ENCODE results near the gene SKA1.
"Not testable (repeated sequence)": the region's sequence is repeated elsewhere in the genome, so short reads cannot be mapped to it uniquely, and the experiment has no call there.

The SKA1 gene

DNA sequence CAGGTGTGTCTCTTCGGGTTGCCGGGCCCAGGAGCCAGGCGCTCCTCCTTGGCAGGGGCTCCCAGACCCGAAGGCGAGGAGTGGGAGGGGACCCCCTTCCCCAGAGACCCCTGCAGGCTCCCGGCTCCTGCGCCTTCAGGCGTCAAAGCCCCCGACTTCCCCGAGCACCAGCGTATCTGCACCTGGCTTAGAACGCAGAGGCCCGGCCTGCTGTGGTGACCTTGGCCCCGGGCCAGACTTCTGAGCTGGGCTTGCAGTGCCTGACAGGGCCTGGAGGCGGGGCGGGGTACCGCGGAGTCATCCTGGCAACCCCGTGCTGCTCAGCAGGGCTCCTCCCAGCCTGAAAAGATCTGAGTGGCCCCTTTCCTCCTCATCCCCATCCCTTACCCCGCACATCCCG is 27.0 kb downstream of the SKA1 start:
- Histone ChIP-seq H3K27me3 (ENCODE audit: insufficient read depth, poor library complexity, severe bottlenecking) (peaks cover 18% of the 10 kb centered on the region), H3K4me3 (replicated peaks; ENCODE audit: insufficient read depth, low read length) (no peak overlapping the region), H3K27ac (replicated peaks) (no peak overlapping the region)
- no peak for TF ChIP-seq GABPA (IDR thresholded peaks at IDR 0.05; ENCODE audit: low read depth)
- TF ChIP-seq SPI1 (IDR thresholded peaks at IDR 0.05; ENCODE audit: borderline replicate concordance, low read depth): no peak
- TF ChIP-seq, protein P1, sequence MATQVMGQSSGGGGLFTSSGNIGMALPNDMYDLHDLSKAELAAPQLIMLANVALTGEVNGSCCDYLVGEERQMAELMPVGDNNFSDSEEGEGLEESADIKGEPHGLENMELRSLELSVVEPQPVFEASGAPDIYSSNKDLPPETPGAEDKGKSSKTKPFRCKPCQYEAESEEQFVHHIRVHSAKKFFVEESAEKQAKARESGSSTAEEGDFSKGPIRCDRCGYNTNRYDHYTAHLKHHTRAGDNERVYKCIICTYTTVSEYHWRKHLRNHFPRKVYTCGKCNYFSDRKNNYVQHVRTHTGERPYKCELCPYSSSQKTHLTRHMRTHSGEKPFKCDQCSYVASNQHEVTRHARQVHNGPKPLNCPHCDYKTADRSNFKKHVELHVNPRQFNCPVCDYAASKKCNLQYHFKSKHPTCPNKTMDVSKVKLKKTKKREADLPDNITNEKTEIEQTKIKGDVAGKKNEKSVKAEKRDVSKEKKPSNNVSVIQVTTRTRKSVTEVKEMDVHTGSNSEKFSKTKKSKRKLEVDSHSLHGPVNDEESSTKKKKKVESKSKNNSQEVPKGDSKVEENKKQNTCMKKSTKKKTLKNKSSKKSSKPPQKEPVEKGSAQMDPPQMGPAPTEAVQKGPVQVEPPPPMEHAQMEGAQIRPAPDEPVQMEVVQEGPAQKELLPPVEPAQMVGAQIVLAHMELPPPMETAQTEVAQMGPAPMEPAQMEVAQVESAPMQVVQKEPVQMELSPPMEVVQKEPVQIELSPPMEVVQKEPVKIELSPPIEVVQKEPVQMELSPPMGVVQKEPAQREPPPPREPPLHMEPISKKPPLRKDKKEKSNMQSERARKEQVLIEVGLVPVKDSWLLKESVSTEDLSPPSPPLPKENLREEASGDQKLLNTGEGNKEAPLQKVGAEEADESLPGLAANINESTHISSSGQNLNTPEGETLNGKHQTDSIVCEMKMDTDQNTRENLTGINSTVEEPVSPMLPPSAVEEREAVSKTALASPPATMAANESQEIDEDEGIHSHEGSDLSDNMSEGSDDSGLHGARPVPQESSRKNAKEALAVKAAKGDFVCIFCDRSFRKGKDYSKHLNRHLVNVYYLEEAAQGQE (IDR thresholded peaks at IDR 0.05; ENCODE audit: insufficient replicate concordance, low read depth): no peak
- TF ChIP-seq POLR2AphosphoS5 (IDR thresholded peaks at IDR 0.05; ENCODE audit: low read depth): no peak
- TF ChIP-seq, protein P2, sequence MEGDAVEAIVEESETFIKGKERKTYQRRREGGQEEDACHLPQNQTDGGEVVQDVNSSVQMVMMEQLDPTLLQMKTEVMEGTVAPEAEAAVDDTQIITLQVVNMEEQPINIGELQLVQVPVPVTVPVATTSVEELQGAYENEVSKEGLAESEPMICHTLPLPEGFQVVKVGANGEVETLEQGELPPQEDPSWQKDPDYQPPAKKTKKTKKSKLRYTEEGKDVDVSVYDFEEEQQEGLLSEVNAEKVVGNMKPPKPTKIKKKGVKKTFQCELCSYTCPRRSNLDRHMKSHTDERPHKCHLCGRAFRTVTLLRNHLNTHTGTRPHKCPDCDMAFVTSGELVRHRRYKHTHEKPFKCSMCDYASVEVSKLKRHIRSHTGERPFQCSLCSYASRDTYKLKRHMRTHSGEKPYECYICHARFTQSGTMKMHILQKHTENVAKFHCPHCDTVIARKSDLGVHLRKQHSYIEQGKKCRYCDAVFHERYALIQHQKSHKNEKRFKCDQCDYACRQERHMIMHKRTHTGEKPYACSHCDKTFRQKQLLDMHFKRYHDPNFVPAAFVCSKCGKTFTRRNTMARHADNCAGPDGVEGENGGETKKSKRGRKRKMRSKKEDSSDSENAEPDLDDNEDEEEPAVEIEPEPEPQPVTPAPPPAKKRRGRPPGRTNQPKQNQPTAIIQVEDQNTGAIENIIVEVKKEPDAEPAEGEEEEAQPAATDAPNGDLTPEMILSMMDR (IDR thresholded peaks at IDR 0.05; ENCODE audit: insufficient read depth, low read length): no peak
- DNase-seq (ENCODE audit: low read depth in 1 of 2, low spot score in 1 of 2): no peak

DNA sequence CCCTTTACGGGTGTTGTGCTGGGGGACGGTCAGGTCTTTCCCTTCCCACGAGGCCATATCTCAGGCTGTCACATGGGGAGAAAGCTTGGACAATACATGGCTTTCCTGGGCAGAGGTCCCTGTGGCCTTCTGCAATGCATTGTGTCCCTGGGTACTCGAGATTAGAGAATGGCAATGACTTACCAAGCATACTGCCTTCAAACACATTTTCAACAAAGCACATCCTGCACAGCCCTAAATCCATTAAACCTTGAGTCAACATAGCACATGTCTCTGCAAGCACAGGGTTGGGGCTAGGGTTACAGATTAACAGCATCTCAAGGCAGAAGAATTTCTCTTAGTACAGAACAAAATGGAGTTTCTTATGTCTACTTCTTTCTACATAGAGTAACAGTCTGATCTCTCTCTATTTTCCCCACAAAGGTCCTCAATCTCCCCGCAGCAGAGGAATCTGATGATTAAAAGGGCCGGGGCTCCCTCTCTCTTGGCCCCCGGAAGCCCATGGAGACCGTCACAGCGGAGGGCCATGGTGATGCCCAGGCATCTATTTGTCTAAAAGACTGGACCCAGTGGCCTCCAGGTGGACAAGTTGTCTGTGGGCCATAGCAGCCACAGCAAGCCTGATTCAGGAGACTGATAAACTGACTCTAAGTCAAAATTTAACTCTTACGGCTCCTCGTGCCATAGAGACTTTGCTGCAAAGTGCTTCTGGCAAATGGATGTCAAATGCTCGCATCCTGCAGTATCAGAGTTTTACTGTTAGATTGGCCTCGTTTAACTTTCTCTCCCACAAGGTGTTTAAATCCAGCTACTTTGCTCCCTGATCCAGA is 30.1 kb downstream of the SKA1 start:
- not testable (repeated sequence) for H3K27ac ChIP-seq (replicated peaks); H3K4me3 ChIP-seq (replicated peaks; ENCODE audit: insufficient read depth, low read length); DNase-seq (ENCODE audit: low read depth in 1 of 2, low spot score in 1 of 2)
- peaks cover 28% of the 10 kb centered on the region for H3K27me3 ChIP-seq (ENCODE audit: insufficient read depth, poor library complexity, severe bottlenecking)

DNA sequence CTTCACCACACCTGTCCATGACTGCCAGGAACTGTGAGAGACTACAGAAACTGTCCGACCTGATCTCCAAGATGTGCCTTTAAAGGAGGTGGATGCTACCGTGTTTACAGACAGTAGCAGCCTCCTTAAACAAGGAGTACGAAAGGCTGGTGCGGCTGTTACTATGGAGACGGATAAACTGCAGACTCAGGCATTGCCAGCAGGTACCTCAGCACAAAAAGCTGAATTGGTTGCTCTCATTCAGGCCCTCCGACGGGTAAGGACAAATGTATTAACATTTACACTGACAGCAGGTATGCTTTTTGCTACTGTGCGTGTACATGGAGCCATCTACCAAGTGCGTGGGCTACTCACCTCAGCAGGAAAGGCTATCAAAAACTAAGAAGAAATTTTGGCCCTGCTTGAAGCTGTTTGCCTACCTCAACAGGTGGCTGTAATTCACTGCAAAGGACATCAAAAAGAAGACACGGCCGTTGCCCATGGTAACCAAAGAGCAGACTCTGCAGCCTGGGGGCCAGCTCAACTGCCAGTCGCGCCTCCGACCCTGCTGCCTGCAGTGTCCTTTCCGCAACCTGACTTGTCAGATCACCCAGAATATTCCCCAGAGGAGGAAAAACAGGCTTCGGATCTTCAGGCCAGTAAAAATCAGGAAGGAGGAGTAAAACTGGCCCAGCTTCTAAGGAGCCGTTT is 30.9 kb downstream of the SKA1 start:
- H3K27ac ChIP-seq (replicated peaks): no peak overlapping the region
- TF ChIP-seq, protein P2 (IDR thresholded peaks at IDR 0.05; ENCODE audit: insufficient read depth, low read length): no peak
- TF ChIP-seq POLR2AphosphoS5 (IDR thresholded peaks at IDR 0.05; ENCODE audit: low read depth) (no peak), GABPA (IDR thresholded peaks at IDR 0.05; ENCODE audit: low read depth) (no peak), SPI1 (IDR thresholded peaks at IDR 0.05; ENCODE audit: borderline replicate concordance, low read depth) (no peak)
- TF ChIP-seq, protein P1 (IDR thresholded peaks at IDR 0.05; ENCODE audit: insufficient replicate concordance, low read depth): no peak
- H3K4me3 ChIP-seq (replicated peaks; ENCODE audit: insufficient read depth, low read length): no peak overlapping the region
- DNase-seq (ENCODE audit: low read depth in 1 of 2, low spot score in 1 of 2): no peak
- H3K27me3 ChIP-seq (ENCODE audit: insufficient read depth, poor library complexity, severe bottlenecking): peaks cover 28% of the 10 kb centered on the region

DNA sequence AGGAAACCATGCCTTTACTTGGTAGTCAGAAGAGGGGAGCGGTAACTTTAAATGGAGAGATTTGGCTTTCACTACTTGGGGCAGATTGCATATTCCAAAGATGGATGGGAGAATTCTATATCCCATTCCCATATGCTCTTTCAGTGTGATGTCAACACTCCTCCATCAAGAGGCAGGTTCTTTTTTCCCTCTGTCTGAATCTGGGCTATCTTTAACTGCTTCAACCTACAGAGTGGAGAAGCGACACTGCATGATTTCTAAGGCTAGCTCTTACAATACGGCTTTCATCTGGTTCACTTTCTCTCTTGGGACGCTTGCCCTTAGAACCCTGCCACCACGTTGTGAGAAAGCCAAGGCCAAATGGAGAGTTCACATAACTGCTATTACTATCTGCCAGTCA is 34.4 kb downstream of the SKA1 start:
- TF ChIP-seq POLR2AphosphoS5 (IDR thresholded peaks at IDR 0.05; ENCODE audit: low read depth) (no peak), GABPA (IDR thresholded peaks at IDR 0.05; ENCODE audit: low read depth) (no peak)
- no peak overlapping the region for H3K4me3 ChIP-seq (replicated peaks; ENCODE audit: insufficient read depth, low read length)
- peaks cover 10% of the 10 kb centered on the region for H3K27me3 ChIP-seq (ENCODE audit: insufficient read depth, poor library complexity, severe bottlenecking)
- no peak overlapping the region for H3K27ac ChIP-seq (replicated peaks)
- no peak for DNase-seq (ENCODE audit: low read depth in 1 of 2, low spot score in 1 of 2)

Measured in HL-60 (cell line).